ENCODE measurements around the gene RBP3.
A peak's percentile ranks its signal among the peaks of the same experiment; 100 is the strongest.

Gene RBP3

GRCh38 chr10:47396311-47396717, 48.2 kb downstream of the RBP3 start:
- ChIA-PET CTCF (interaction anchor here (0.6 kb wide), 1 partner anchor 399 kb away, joined by 3 read pairs; no protein-coding TSS in a partner anchor), POLR2A (no interaction called here)

GRCh38 chr10:47397256-47397655, 49.1 kb downstream of the RBP3 start:
- H3K4me3 ChIP-seq (ENCODE audit: low read depth, low read length): no peak overlapping the region
- H3K9me3 ChIP-seq (ENCODE audit: control insufficient read depth, insufficient read depth, low read depth, low read length): no peaks in the 10 kb centered on the region
- no peaks in the 10 kb centered on the region for H3K36me3 ChIP-seq (ENCODE audit: control insufficient read depth in 2 of 2, insufficient read depth in 1 of 2, low read length in 2 of 2)
- CTCF ChIA-PET: no interaction called here
- TF ChIP-seq ZNF174 (tag by site-specific recombination; IDR thresholded peaks at IDR 0.05) (no peak), ZNF549 (tag by site-specific recombination; IDR thresholded peaks at IDR 0.05) (no peak), SP3 (tag by site-specific recombination; IDR thresholded peaks at IDR 0.05) (no peak), INSM2 (tag by site-specific recombination; IDR thresholded peaks at IDR 0.05) (no peak), ZNF18 (tag by site-specific recombination; IDR thresholded peaks at IDR 0.05) (no peak), ZEB2 (tag by site-specific recombination; IDR thresholded peaks at IDR 0.05) (no peak), MEIS1 (CRISPR knock-in tag; IDR thresholded peaks at IDR 0.05; ENCODE audit: borderline replicate concordance) (no peak), ZIC2 (tag by site-specific recombination; IDR thresholded peaks at IDR 0.05) (no peak), PRDM10 (tag by site-specific recombination; IDR thresholded peaks at IDR 0.05) (no peak), ZNF530 (tag by site-specific recombination; IDR thresholded peaks at IDR 0.05; ENCODE audit: low read depth) (no peak), ELK4 (IDR thresholded peaks at IDR 0.05; ENCODE audit: borderline replicate concordance, low read depth, low read length) (no peak), ZNF544 (tag by site-specific recombination; IDR thresholded peaks at IDR 0.05) (no peak), ZNF514 (tag by site-specific recombination; IDR thresholded peaks at IDR 0.05) (no peak), PATZ1 (tag by site-specific recombination; IDR thresholded peaks at IDR 0.05) (no peak), ZNF214 (tag by site-specific recombination; IDR thresholded peaks at IDR 0.05; ENCODE audit: borderline replicate concordance) (no peak), ZNF23 (tag by site-specific recombination; IDR thresholded peaks at IDR 0.05; ENCODE audit: borderline replicate concordance) (no peak), ZNF623 (tag by site-specific recombination; IDR thresholded peaks at IDR 0.05) (no peak)
- no peak overlapping the region for H3K27ac ChIP-seq (ENCODE audit: extremely low read depth, low read depth, low read length)
- no peaks in the 10 kb centered on the region for H3K4me1 ChIP-seq (ENCODE audit: control insufficient read depth, insufficient read depth, low read length)
- POLR2A ChIA-PET: no interaction called here

More at GRCh38 chr10:47396311-47396717, 48.2 kb downstream of the RBP3 start:
- 0 out of 2 replicates have a peak overlapping the region, but pooled peaks have one; percentile 17 for H3K27ac ChIP-seq (ENCODE audit: extremely low read depth, low read depth, low read length)
- no peaks in the 10 kb centered on the region for H3K9me3 ChIP-seq (ENCODE audit: control insufficient read depth, insufficient read depth, low read depth, low read length)
- TF ChIP-seq ZNF335 (tag by site-specific recombination; conservative IDR thresholded peaks at IDR 0.05): 0 out of 2 replicates have a peak, but pooled peaks have one; percentile 26
- no peak for TF ChIP-seq ZNF777 (tag by site-specific recombination; IDR thresholded peaks at IDR 0.05; ENCODE audit: borderline replicate concordance)
- no peak overlapping the region for H3K4me3 ChIP-seq (ENCODE audit: low read depth, low read length)
- no peaks in the 10 kb centered on the region for H3K4me1 ChIP-seq (ENCODE audit: control insufficient read depth, insufficient read depth, low read length)
- H3K36me3 ChIP-seq (ENCODE audit: control insufficient read depth in 2 of 2, insufficient read depth in 1 of 2, low read length in 2 of 2): no peaks in the 10 kb centered on the region

All from HEK293 (cell line).